Measurements from ENCODE around the gene ST3GAL3.
A peak's percentile ranks its signal among the peaks of the same experiment; 100 is the strongest.

The ST3GAL3 gene

DNA sequence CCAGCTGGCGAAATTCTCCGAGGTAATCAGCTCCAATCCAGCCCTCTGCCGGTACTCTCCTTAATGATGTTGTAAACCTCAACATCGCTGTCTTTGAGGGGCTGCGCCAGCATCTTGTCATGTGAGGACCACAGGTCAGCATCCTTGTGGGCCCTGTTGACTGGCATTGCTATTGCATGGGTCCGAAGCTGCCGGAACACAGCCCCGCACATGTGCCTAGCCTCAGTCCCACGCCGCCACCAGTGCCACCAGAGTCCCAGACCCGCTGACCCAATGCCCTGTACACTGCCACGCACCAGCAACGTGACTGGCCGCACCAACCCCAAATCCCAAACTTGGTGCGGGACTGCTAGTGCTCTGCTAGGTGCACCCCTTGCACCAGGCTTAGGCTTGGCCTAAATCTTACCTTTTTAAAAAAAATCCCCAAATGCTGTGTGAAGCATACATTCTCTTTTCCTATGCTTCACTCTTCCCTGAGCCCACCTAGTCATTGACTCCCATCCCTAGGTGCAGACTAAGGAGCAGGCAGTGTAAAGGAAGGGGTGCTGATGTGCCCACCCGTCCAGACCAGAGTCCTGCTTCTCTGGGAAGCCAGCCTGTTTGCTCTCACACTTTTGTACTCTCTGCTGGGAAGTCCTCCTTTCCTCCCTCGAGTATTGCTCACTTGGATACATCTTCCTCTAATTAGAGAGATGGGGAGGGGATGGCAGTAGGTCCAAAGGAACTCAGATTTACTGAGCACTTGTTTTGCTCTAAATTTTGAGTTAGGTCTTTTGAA, 144.4 kb downstream of the ST3GAL3 start:
- no peak for DNase-seq (ENCODE audit: low spot score)

DNA sequence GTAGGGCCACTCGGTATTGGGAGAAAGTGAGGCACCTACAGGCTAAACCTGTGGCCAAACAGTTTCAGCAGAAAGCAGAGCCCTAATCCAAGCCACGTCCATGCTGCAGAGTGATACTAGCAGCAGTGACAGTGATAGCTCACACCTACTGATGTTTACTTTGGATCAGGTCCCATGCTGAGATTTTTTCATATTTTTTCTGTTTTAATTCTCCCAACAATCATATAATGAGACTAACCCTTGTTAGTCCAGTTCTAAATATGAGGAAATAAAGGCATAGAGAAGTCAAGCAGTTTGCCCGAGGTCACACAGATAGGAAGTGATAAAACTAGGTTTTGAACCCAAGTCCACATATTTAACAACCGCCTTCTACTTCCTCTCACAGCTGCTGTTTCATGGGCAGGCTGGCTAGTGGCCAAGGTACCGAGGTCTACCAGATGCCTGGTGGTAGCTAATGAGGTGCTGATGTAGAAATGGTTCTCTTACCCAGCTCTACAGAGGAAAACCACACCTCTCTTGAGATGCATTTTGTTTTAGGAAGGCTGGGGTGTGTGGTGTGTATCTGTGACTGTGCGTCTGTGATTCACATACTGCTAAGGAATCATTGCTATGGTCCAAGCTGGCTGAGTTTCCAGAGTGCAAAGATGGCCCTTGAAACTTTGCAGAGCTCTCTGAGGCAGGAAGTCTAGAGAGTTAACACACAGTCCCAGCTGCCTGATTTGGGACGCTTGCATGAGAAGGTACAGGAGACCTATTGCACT, 146.0 kb downstream of the ST3GAL3 start:
- peak; percentile 84 for DNase-seq (ENCODE audit: low spot score)

DNA sequence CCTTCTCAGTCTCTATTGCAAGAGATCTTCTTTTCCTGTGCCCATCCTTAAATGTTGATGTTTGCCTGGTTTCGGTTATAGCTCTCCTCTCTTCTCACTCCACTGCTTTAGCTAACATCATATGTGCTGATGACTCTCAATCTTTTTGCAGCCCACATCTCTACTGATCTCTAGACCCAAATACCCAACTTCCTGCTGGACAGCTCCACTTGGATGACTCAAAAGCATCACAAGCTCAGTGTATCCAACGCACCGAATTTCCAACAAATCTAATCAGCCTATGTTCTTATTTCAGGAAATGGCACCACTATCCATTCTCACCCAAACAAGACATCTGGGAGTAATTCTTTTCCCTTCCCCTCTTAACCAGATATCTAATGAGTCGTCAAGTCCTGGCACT, 147.1 kb downstream of the ST3GAL3 start:
- no peak for DNase-seq (ENCODE audit: low spot score)

DNA sequence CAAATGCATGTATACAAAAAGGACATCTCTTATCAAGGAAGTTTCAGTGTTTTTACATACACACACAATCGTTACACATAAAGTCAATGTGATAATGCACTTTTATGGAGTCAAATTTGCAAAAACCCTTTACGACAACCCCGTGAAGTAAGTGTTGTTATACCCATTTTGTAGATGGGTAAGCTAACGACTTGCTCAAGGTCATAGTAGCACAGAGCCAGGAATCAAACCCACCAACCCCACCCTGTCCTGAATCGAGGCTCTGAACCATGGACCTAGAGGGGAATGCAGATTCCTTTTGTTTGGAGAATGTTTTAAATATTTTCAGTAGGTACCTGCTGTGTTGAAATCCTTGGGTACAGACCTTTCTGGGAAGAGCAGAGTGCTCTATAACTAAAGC, 148.9 kb downstream of the ST3GAL3 start:
- DNase-seq (ENCODE audit: low spot score) = no peak

DNA sequence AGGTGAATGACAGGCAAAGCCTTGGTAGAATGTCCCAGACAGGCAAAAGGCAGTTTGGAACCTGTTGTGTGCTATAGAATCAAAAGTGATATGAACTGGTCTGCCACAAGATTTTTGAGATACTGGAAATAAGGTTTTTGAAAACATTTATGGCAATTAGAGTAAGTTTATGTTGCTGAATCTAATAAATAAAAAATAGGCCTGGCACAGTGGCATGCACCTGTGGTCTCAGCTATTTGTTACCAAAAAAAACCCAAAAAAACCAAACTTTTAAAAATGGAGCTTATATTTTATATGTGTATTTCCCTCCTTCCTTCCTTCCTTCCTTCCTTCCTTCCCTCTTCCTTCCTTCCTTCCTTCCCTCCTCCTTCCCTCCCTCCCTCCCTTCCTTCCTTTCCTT, 149.8 kb downstream of the ST3GAL3 start:
- DNase-seq (ENCODE audit: low spot score) = no peak

DNA sequence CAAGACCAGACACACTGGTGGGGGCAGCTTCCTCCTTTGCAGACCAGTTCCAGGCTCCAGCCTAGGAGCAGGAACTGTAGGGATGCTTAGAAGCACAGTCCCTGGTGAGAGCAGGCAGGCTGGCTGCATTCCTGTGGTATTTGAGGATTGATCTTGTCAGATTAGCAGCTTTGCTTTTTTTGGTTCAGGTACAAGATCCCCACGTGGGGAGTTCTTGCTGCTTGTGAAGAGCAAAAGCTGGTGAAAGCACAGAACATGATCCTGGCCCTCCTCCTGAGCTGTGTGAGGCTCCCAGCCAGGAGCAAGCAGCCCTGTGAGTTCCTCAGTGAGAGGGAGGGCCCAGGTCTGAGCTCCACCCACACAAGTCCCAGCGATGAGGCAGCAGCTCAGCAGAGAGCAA, 151.0 kb downstream of the ST3GAL3 start:
- DNase-seq (ENCODE audit: low spot score) = no peak

DNA sequence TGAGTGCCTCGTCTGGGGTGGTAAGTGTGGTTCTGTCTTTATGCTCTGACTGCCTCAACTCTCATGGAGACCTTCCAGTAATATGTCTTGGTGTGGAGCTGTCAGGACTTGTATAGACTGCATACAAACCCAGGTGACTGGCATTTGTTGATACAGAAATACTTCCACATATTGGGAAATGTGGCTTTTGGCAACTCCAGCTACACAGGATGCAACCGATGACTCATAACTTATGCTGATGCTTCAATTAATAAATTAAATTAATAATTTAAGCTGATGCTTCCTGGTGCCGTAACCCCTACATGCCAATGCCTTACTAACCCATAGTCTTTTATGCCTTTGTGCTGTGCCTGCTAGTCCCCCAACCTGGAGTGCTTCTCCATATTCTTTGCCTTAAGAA, 154.0 kb downstream of the ST3GAL3 start:
- DNase-seq (ENCODE audit: low spot score) = no peak

DNA sequence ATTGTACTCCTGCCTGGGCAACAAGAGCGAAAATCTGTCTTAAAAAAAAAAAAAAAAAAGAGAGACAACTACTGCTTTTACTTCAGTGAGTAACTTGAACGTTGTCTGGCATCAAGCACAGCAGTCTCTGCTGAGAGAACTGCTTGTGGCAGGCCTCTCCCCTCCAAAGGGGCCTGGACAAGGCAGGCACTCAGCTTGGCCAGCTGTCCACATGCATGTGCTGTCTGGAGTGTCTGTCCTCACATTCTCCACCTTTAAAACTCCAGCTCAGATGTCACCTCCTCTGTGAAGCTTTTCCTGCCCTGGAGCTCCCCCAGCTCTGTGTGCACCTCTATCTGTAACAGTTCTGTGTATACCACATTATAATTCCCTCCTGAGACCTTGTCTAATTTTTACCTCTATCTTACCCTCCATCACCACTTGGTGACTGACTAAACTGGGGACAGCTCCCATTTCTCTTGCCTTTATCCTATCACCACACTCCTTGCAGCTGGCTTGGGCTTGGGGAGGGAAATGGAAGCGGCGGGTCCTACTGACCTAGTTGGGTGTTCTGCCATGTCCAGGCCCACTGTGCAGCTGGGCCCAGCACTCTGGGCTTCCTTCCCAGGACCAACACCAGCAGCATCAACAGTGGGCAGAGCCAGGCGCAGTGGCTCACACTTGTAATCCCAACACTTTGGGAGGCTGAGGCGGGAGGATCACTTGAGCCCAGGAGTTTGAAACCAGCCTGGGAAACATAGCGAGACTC, 154.8 kb downstream of the ST3GAL3 start:
- no peak for DNase-seq (ENCODE audit: low spot score)

DNA sequence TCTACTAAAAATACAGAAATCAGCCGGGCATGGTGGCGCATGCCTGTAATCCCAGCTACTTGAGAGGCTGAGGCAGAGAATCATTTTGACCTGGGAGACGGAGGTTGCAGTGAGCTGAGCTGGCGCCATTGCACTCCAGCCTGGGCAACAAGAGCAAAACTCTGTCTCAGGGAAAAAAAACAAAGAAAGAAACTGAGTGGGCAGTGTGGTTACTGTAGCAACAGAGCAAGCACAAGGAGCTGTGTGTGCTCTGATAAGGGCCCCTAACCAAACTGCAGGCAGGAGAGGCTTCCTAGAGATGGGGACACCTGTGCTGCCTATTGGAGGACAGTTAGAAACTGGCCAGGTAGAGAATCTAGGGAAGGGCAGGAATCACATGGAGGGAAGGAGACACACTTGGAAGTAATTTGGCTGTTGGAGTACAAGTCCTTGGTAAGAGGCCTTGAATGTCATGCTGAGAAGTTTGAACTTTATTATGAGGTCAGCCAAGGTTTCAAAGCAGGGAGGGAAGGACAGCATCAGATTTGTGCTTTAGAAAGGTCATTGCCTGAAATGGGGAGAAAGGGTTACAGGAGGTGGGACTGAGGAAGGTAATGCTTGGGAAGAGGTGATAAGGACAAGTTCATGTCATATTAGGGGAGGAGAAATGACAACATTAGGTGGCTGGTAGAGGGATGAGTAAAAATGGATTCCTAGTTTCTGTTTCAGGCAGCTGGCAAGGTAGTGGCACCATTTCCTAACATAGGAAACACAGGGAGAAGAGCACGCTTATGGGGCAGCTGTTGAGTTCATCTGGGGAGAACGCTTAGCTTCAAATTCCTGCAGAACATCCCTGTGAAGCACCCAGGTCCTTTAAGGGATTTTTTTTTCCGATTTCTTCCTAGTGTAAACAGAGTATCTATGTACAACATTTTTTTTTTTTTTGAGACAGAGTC, 157.0 kb downstream of the ST3GAL3 start:
- no peak for DNase-seq (ENCODE audit: low spot score)

DNA sequence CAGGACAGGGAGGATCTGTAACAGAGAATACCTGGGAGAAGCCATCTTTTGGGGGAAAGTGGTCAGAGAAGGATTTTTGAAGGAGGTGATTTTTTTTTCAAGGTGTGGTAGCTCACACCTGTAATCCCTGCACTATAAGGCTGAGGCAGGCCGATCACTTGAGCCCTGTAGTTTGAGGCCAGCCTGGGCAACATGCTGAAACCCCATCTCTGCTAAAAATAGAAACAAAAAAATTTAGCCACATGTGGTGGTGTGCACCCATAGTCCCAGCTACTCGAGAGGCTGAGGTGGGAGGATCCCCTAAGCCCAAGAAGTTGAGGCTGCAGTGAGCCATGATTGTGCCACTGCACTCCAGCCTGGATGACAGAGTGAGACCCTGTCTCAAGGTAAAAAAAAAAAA, 158.9 kb downstream of the ST3GAL3 start:
- DNase-seq (ENCODE audit: low spot score) = no peak

DNA sequence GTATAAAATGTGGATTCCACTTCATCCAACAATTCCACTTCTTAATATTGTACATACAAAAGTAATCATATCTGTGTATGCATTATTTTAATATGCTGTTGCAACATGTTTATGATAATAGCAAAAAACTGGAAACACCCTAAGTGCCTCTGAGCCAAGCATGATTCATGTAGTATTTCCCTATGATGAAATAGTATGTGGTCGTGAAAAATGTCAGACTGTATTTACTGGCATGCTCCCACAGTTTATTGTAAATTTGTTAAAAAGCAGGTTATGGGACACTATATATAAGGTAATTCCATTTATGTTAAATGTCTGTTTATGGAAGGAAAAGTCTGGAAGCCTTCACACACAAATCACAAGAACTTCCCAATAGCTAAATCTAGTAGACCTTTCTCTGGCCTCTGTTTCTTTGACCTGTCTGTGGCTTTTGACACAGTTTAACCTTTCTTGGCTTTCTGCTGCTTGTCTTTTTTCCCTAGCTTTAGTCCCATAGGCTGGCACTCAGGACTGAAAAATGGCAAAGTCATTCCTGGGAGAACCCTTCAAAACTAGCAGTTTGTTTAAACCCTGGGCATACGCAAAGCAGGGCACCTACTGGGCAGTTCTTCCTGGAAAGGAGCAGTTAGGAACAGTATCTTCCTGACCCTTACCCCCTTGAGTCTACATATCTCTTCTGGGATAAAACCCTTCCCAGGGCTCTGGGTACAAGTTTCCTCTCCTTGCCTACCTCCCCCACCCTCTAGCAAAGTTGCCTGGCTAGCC, 160.8 kb downstream of the ST3GAL3 start:
- no peak for DNase-seq (ENCODE audit: low spot score)

DNA sequence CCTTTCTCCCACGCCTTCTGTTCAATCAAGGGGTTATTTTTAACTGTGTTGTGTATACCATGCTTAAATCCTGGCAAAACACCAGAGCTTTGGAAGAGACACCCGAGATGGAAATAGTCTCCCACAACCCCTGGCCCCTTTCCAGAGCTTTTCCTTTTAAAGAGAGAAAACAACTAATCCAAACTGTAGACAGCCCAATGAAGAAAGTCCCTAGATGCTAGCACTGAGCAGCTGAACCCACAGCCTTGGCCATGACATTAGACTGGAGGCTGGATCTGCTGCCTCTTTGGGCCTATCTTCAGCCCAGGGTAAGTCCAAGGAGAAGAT, 161.4 kb downstream of the ST3GAL3 start:
- DNase-seq (ENCODE audit: low spot score) = no peak

DNA sequence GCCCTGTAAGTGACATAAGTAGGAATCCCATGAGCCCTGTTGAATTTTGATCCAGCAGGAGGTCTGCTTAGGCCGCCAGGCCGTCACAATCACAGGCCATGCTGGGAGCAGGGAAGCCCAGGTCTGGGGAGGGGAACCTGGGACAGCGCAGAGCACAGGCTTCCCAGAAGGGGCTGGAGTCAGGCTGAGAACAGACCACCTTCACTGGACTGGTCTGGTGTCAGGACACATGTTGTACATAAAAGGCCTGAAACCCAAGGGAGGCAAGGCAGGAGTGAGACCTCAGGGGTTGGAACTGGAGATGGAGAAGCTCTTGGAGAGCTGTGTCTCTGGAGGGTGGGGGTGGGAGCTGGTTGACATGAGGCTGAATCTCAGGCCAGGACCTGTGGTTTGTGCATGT, 163.0 kb downstream of the ST3GAL3 start:
- no peak for DNase-seq (ENCODE audit: low spot score)

DNA sequence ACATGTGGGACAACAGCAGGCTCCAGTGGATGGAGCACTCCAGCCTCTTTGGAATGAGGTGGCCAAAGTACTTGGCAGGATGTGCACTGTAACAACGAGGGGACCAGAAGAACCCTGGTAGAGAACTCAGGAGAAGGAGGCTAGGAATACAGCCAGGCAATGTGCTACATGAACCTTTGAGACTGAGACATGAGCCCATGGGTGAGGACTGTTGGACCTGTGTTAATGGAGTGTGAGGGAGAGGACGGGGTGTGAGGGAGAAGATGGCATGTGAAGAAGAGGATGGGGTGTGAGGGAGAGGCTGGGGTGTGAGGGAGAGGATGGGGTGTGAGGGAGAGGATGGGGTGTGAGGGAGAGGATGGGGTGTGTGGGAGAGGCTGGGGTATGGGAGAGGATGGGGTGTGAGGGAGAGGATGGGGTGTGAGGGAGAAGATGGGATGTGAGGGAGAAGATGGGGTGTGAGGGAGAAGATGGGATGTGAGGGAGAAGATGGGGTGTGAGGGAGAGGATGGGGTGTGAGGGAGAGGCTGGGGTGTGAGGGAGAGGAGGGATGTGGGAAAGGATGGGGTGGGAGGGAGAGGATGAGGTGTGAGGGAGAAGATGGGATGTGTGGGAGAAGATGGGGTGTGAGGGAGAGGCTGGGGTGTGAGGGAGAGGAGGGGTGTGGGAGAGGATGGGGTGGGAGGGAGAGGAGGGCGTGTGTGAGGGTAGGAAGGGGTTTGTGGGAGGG, 164.0 kb downstream of the ST3GAL3 start:
- DNase-seq (ENCODE audit: low spot score) = no peak

DNA sequence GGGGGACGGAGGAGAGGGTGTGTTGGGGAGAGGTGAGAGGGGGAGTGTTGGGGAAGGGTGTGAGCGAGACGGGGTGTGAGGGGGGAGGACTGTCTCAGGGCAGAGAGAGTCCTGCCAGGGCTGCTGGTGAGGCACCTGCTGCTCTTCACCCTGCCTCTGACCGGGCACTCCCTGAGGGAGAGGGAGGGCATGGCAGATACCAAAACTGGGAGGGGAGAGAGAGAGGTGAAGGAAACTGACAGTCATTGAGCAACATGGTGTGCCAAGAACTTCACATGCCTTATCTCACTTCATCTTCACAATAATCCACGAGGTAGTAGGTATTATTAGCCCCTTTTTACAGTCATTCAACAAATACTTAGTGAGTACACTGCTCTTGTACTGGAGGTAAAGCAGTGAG, 164.9 kb downstream of the ST3GAL3 start:
- no peak for DNase-seq (ENCODE audit: low spot score)

DNA sequence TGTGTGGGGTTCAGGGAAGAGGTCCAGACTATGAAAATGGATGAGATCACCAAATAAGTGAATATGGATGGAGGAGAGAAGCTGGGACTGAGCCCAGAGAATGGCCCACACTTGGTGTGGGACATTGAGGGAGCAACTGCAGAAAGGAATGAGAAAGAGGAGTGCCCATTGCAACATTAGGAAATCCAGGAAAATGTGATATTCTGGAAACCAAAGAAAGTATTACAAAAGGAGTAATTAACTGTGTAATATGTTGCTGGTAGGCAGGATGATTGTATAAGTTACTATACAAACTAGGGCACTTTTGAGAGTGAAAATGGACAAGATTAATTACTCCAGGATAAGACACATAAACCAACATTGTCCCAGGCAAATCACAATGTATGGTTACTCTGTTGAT, 166.5 kb downstream of the ST3GAL3 start:
- no peak for DNase-seq (ENCODE audit: low spot score)

DNA sequence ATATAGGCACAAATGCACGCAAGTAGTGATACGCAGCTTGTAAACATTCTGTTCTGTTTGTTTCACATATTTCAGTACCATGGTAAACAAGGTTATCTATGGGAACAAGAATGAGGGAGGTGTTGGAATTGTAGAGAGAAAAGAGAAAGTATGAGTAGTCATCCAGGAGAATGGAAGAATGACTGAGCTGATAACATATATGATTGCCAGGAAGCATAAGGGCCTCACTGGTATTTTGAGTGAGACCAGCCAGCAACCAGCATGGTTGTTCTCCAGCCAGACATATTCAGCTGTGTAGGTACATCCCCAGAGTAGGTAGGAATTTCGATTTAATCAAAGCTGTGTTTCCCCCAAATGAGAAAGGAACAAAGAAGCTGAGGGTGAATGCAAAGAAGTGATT, 167.4 kb downstream of the ST3GAL3 start:
- DNase-seq (ENCODE audit: low spot score) = no peak

DNA sequence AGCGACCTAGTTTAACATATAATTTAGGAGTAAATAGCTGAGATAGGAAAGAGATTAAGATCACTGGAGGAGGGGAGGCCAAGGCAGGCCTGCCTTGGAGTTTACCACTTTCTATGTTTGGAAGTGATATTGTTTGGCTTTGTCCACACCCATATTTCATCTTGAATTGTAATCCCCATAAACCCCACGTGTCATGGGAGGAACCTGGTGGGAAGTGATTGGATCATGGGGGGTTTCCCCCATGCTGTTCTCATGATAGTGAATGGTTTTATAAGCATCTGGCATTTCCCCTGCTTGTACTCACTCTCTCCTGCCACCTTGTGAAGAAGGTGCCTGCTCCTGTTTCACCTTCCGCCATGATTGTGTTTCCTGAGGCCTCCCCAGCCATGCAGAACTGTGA, 168.0 kb downstream of the ST3GAL3 start:
- no peak for DNase-seq (ENCODE audit: low spot score)

DNA sequence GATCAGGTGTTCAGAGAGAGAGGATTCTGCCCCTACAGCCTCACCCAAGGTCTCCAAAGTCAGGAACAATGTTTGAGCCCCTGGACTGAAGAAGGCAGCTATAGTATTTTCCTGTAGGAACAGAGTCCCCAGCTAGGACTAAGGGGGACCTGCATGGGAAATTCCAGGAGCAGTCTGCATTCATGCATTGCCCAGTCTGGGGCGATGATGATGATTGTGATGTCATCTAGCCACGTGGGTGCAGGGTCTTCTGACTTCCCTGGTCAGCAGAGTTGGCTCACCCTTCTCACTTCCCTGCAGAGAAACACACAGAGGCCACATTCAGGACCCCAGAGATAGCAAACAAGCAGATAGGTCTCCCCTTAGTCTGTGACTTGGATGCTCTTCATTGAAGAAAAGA, 169.8 kb downstream of the ST3GAL3 start:
- no peak for DNase-seq (ENCODE audit: low spot score)

DNA sequence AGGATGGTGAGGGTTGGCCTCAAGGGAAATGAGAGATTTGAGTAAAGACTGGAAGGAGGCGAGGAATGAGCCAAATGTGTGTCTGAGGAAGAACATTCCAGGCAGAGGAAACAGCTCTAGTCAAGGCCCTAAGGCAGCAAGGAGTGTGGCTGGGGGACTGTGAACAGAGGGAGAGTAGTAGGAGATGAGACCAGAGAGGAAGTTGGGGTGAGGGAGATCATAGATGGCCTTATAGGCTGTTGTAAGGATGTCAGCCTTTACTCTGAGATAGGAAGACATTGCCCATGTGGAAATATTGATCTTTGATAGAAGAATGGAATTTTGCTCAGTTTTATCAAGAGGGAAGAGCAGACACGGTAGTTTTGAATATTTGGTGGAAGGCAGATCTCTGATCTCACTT, 171.1 kb downstream of the ST3GAL3 start:
- DNase-seq (ENCODE audit: low spot score) = no peak

DNA sequence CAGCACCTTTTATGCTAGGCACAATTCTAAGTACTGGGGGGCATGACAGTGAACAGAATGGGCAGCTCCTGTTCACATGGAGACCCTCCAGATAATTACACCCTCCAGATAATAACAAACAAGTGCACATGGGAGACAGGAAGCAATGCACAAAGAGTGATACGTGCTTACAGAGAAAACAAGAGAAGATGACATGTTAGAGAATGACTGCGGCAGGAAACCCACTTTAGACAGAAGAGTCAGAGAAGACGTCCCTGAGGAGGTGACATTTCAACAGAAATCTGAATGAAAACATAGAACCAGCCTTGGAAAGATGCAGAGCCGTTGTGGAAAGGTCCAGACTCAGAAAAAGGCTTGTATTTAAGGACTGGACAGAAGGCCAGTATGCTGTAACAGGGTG, 171.5 kb downstream of the ST3GAL3 start:
- no peak for DNase-seq (ENCODE audit: low spot score)

Data from NAMALWA (cell line).